SU-DHL-6 (cell line): ENCODE results near the gene ANKS1B.

Source experiments
- H2AFZ ChIP-seq: fragments of 200-600 bp; sonication (generic); 2 replicates; pipeline ENCODE4 v1.6.1; 2014; ENCODE audit warnings: low read depth, mild to moderate bottlenecking, moderate library complexity, mixed read lengths, antibody characterized with exemption, low read length; ENCODE audit not compliant: severe bottlenecking
- H3F3A ChIP-seq: fragments of 200-600 bp; shearing (Covaris generic); 2 replicates; pipeline ENCODE4 v1.6.0; 2016; ENCODE audit warnings: antibody characterized with exemption, mild to moderate bottlenecking; ENCODE audit not compliant: insufficient read depth
- H3K27ac ChIP-seq: fragments of 200-600 bp; sonication (generic); 2 replicates; pipeline ENCODE4 v1.5.1; 2016; ENCODE audit warnings: low read depth, mild to moderate bottlenecking, low read length, moderate library complexity, mixed read lengths
- H3K27me3 ChIP-seq: fragments of 200-600 bp; sonication (generic), shearing (Covaris generic); 2 replicates; pipeline ENCODE4 v1.6.0; 2014; ENCODE audit warnings: mild to moderate bottlenecking, low read length
- H3K36me3 ChIP-seq: fragments of 200-600 bp; sonication (generic); 2 replicates; pipeline ENCODE4 v1.6.1; 2014; ENCODE audit warnings: mild to moderate bottlenecking, low read length, mixed read lengths
- H3K4me2 ChIP-seq: fragments of 300-600, 200-600 bp; shearing (Covaris generic), sonication (generic); 2 replicates; pipeline ENCODE4 v1.6.0; 2014; ENCODE audit warnings: low read length, low read depth, mild to moderate bottlenecking; ENCODE audit not compliant: poor library complexity, severe bottlenecking
- H3K4me3 ChIP-seq: fragments of 200-600 bp; sonication (generic); 2 replicates; pipeline ENCODE4 v1.5.1; 2014; ENCODE audit warnings: antibody characterized with exemption, low read length, mild to moderate bottlenecking, mixed read lengths; ENCODE audit not compliant: insufficient read depth, poor library complexity, severe bottlenecking
- H3K79me2 ChIP-seq: fragments of 200-600 bp; sonication (generic); 2 replicates; pipeline ENCODE4 v1.6.1; 2014; ENCODE audit warnings: mild to moderate bottlenecking, low read length, moderate library complexity; ENCODE audit not compliant: insufficient read depth
- H3K9ac ChIP-seq: fragments of 200-600 bp; sonication (generic); 2 replicates; pipeline ENCODE4 v1.7.0; 2014; ENCODE audit warnings: mild to moderate bottlenecking, low read length
- H3K9me2 ChIP-seq: fragments of 200-600 bp; sonication (generic); replicated peaks from 2 replicates; pipeline ENCODE4 v1.6.1; 2014; ENCODE audit warnings: low read length; ENCODE audit not compliant: insufficient read depth
- H3K9me3 ChIP-seq: fragments of 200-600 bp; sonication (generic); 2 replicates; pipeline ENCODE4 v1.6.1; 2014; ENCODE audit warnings: low read length, mixed read lengths; ENCODE audit not compliant: insufficient read depth
- H4K20me1 ChIP-seq: fragments of 200-600 bp; sonication (generic); 2 replicates; pipeline ENCODE4 v1.6.1; 2014; ENCODE audit warnings: low read depth, mild to moderate bottlenecking, antibody characterized with exemption, low read length, moderate library complexity, mixed read lengths
- CTCF ChIP-seq: fragments of 200-600 bp; sonication (generic); IDR thresholded peaks from one replicate; pipeline ENCODE4 v1.5.1; 2017; ENCODE audit warnings: antibody characterized with exemption, mild to moderate bottlenecking, low read length, moderate library complexity; ENCODE audit not compliant: insufficient read depth, poor library complexity, severe bottlenecking
- EZH2phosphoT487 ChIP-seq: fragments of 200-600 bp; sonication (generic), shearing (Covaris generic); conservative IDR thresholded peaks from 2 replicates; pipeline ENCODE4 v1.6.1; 2018; ENCODE audit warnings: mild to moderate bottlenecking, antibody characterized with exemption, low read length, moderate library complexity, mixed read lengths

The ANKS1B gene

GRCh38 chr12:99558109-99558508, 426.6 kb downstream of the ANKS1B start:
- Histone ChIP-seq H3K9ac (no peak overlapping the region), H3K79me2 (no peaks in the 10 kb centered on the region), H3K9me3 (no peaks in the 10 kb centered on the region), H3K27ac (no peak overlapping the region), H3K4me3 (no peak overlapping the region), H3K36me3 (no peaks in the 10 kb centered on the region), H3F3A (no peaks in the 10 kb centered on the region), H2AFZ (no peak overlapping the region), H3K4me2 (no peak overlapping the region), H4K20me1 (no peaks in the 10 kb centered on the region), H3K9me2 (no peaks in the 10 kb centered on the region), H3K27me3 (no peaks in the 10 kb centered on the region)
- TF ChIP-seq EZH2phosphoT487 (no peak), CTCF (no peak)

GRCh38 chr12:99553461-99553860, 431.3 kb downstream of the ANKS1B start:
- no peak overlapping the region for H3K9ac ChIP-seq
- H3F3A ChIP-seq: no peaks in the 10 kb centered on the region
- no peaks in the 10 kb centered on the region for H3K79me2 ChIP-seq
- H3K36me3 ChIP-seq: no peaks in the 10 kb centered on the region
- H3K9me2 ChIP-seq: no peaks in the 10 kb centered on the region
- no peak overlapping the region for H3K4me3 ChIP-seq
- H4K20me1 ChIP-seq: no peaks in the 10 kb centered on the region
- no peak overlapping the region for H2AFZ ChIP-seq
- H3K27ac ChIP-seq: no peak overlapping the region
- no peaks in the 10 kb centered on the region for H3K27me3 ChIP-seq
- no peak for TF ChIP-seq CTCF
- TF ChIP-seq EZH2phosphoT487: no peak
- no peak overlapping the region for H3K4me2 ChIP-seq
- H3K9me3 ChIP-seq: no peaks in the 10 kb centered on the region

GRCh38 chr12:99552022-99552421, 432.7 kb downstream of the ANKS1B start:
- Histone ChIP-seq H3K27ac (no peak overlapping the region), H3K9ac (no peak overlapping the region), H3K79me2 (no peaks in the 10 kb centered on the region), H3K9me3 (no peaks in the 10 kb centered on the region), H2AFZ (no peak overlapping the region), H3F3A (no peaks in the 10 kb centered on the region), H3K4me3 (no peak overlapping the region), H3K4me2 (no peak overlapping the region), H3K27me3 (no peaks in the 10 kb centered on the region), H4K20me1 (no peaks in the 10 kb centered on the region), H3K36me3 (no peaks in the 10 kb centered on the region), H3K9me2 (no peaks in the 10 kb centered on the region)
- no peak for TF ChIP-seq CTCF
- no peak for TF ChIP-seq EZH2phosphoT487
